ENCODE data around the gene ORC1.
"Not testable (repeated sequence)": the region's sequence is repeated elsewhere in the genome, so short reads cannot be mapped to it uniquely, and the experiment has no call there.

Gene ORC1

DNA sequence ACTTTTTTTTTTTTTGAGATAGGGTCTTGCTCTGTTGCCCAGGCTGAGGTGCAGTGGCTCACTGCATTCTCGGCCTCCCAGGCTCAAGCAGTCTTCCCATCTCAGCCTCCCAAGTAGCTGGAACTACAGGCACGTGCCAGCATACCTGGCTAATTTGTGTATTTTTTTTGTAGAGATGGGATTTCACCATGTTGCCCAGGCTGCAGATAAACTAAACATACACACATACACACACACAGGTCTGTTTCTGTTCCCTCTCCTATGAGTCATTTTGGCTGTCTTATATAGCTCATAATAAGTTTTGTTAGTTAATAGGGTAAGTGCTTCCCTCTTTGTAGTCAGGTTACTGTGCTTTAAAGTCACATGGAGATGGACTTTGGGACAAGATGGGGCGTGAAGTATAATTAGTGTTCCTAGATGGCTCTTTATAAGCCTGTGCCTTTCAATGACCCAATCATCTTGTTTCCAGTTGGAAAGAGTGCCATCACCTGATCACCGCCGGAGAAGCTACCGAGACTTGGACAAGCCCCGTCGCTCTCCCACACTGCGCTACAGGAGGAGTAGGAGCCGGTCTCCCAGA lies 9.3 kb upstream of the ORC1 start:
- ATAC-seq (no peak), DNase-seq (no peak)
- no peak overlapping the region for H3K4me3 Mint-ChIP-seq
- H3K9me3 Mint-ChIP-seq: no peaks in the 10 kb centered on the region
- peaks cover 14% of the 10 kb centered on the region for H3K4me1 Mint-ChIP-seq
- H3K27me3 Mint-ChIP-seq: no peaks in the 10 kb centered on the region
- peak overlapping the region in 1 of 2 donors; percentile 48 for H3K27ac Mint-ChIP-seq

DNA sequence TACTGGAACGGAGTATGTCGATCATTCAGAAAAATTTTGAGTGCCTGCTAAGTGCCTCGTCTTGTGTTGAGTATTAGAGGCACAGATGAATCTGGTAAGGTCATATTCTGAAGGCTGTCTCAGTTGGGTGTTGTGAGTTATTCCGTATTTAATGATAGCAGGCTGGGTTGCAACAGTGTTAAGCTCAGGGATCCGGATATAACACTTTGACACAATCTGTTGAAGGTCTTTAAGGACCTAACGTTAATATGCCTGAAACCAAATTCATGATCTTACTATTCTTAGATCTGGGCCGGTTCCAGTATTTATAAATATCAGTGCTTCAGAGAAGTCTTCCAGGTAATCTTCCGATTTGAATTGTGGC lies 734 bp upstream of the ORC1 start:
- Mint-ChIP-seq H3K4me3 (peak overlapping the region; percentile 99), H3K9me3 (no peaks in the 10 kb centered on the region), H3K27ac (peak overlapping the region; percentile 98 to 99), H3K4me1 (peaks cover 58% of the 10 kb centered on the region), H3K27me3 (no peaks in the 10 kb centered on the region)
- DNase-seq (no peak), ATAC-seq (no peak)

DNA sequence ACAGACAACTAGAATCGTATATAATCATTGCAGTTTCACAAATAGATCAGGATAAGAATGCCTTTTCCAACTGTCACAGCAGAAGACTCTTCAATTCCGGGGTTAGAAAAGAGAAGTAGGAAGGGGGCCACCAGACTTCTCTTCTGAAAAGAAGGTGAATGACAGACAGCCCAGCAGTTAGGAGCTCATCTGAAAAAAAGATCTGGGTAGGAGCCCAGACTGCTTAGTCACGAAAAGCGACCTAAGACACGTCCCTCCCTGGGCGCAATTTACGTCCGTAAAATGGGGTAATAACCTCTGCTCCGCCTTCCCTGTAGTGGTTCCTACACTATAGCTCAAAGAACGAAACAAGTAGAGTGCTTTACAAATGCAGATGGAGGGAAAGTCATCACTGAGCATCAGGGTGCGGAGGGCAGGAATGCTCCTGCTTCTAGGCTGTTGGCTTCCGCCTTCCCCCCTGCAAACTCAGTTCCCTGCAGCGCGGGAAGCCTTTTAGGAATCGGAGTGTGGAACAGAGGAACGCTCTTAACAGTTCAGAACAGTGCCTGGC lies 582 bp downstream of the ORC1 start:
- peak; percentile 64 for ATAC-seq
- Mint-ChIP-seq H3K9me3 (no peaks in the 10 kb centered on the region), H3K4me1 (peaks cover 53% of the 10 kb centered on the region), H3K27ac (peak overlapping the region; percentile 98 to 99), H3K4me3 (peak overlapping the region; percentile 99), H3K27me3 (no peaks in the 10 kb centered on the region)
- peak; percentile 41 to 60 for DNase-seq

DNA sequence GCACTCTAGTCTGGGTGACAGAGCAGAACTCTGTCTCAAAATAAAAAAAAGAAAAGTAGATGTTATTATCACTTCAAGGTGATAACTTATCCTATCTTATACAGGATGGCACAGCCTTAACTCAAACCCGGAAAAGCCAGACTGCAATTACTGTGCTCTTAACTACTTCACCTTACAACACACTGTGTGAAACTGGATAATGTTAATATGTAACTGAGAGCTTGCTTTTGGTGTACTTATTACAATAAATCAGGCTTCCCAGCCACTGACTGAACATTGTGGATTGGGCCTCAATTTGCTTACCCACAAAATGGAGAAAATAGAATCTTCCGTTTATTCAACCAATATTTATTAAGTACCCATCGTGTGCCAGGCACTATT lies 1.4 kb downstream of the ORC1 start:
- ATAC-seq: no peak
- Mint-ChIP-seq H3K4me1 (peaks cover 51% of the 10 kb centered on the region), H3K27me3 (no peaks in the 10 kb centered on the region), H3K27ac (no peak overlapping the region), H3K9me3 (no peaks in the 10 kb centered on the region), H3K4me3 (peak overlapping the region; percentile 99)
- no peak for DNase-seq

DNA sequence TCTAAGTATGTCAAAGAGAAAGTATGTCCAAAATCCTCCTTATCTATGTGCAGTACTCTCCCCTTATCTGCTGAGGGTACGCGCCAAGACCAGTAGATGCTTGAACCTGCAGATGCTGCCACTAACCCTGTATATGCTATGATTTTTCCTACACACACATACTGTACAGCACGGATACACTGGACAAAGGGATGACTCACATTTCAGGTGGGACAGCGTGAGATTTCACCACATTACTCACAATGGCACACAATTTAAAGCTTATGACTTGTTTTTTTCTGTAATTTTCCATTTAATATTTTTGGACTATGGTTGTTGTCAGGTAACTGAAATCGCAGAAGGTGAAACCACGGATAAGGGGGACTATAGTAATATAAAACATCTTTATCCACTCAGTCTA lies 4.1 kb downstream of the ORC1 start:
- H3K9me3 Mint-ChIP-seq: no peaks in the 10 kb centered on the region
- DNase-seq (no peak), ATAC-seq (no peak)
- peaks cover 32% of the 10 kb centered on the region for H3K4me1 Mint-ChIP-seq
- no peaks in the 10 kb centered on the region for H3K27me3 Mint-ChIP-seq
- no peak overlapping the region for H3K27ac Mint-ChIP-seq
- no peak overlapping the region for H3K4me3 Mint-ChIP-seq

DNA sequence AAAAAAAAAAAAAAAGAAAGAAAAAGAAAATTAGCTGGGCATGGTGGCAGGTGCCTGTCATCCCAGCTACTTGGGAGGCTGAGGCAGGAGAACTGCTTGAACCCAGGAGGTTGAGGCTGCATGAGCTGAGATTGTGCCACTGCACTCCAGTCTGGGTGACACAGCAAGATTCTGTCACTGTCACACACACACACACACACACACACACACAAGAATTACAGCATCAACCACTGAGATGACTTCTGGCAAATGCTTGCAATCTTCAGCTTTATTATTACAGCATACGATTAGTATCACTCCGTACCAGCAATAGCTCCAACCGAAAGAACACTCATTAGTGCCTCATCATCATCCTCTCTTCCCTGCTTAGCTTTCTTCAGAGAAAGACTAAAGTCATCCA lies 4.6 kb downstream of the ORC1 start:
- DNase-seq (no peak), ATAC-seq (no peak)
- Mint-ChIP-seq H3K9me3 (no peaks in the 10 kb centered on the region), H3K27me3 (no peaks in the 10 kb centered on the region), H3K4me3 (no peak overlapping the region), H3K27ac (no peak overlapping the region), H3K4me1 (peaks cover 32% of the 10 kb centered on the region)

DNA sequence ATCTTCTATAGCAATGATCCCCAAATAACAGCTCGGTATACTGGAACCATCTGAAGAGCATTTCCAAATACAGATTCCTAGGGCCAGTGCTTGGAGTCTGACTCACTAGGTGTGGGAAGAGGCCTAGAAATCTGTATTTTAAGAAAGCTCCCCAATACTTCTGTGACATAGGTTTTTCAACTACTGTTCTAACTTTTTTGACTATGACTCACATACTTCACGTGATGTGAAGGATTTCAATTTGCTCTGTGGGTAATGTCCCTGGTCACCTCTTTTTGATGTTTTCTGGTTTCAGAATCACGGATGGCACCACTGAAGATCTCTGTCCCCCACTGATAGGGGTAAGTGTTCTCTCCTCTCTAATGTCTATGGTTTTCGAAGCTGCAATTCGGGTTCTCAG lies 11.0 kb downstream of the ORC1 start:
- Mint-ChIP-seq H3K9me3 (no peaks in the 10 kb centered on the region), H3K27ac (no peak overlapping the region), H3K4me1 (no peaks in the 10 kb centered on the region), H3K4me3 (no peak overlapping the region), H3K27me3 (no peaks in the 10 kb centered on the region)
- no peak for DNase-seq
- ATAC-seq: no peak

DNA sequence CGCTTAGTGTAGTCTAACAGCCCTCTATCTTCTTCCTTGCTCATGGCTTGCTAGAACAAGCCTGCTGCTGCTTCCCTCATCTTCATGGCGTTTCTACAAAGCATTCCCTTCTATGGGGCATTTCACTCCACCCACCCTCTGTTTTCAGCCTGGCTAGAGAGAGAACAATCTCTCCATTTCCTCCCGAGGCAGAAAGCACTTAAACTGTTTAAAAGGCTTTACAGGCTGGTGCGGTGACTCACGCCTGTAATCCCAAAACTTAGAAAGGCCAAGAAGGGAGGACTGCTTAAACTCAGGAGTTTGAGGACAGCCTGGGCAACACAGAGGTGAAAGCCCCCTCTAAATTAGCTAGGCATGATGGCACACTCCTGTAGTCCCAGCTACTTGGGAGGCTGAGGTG lies 17.8 kb downstream of the ORC1 start:
- DNase-seq: no peak
- ATAC-seq: no peak

DNA sequence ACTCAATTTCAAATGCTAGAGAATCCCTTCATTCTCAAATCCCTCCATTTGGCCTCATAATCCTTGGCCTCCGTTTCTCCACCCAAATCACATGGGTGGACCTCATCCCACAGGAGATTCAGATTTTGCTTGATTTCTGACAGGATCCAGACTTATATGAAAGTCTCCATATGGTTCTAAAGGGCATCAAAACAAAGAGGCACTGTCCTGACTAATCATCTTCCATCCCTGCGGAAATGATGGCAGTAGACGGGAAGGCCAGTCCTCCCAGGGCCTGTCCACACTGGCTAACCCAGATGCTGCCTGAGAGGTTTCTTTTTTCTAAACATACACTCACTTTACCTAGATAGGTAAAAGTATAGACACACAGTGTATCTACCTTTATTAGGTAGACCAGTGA lies 18.8 kb downstream of the ORC1 start:
- Mint-ChIP-seq H3K27ac (no peak overlapping the region), H3K4me3 (no peak overlapping the region), H3K9me3 (no peaks in the 10 kb centered on the region), H3K27me3 (no peaks in the 10 kb centered on the region), H3K4me1 (no peaks in the 10 kb centered on the region)
- no peak for ATAC-seq
- no peak for DNase-seq

More for the DNA sequence above, 17.8 kb downstream of the ORC1 start:
- Mint-ChIP-seq H3K4me1 (no peaks in the 10 kb centered on the region), H3K9me3 (no peaks in the 10 kb centered on the region), H3K27me3 (no peaks in the 10 kb centered on the region), H3K27ac (peak overlapping the region in 1 of 2 donors; percentile 37), H3K4me3 (no peak overlapping the region)

DNA sequence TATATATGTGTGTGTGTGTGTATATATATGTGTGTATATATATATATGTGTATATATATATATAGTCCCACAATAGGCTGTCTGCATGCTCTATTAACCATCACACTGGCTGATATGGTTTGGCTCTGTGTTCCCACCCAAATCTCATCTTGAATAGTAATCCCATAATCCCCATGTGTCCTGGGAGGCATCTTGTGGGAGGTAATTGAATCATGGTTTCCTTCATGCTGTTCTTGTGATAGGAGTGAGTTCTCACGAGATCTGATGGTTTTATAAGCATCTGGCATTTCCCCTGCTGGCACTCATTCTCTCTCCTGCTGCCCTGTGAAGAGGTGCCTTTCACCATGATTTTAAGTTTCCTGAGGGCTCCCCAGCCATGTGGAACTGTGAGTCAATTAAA lies 34.4 kb downstream of the ORC1 start:
- H3K4me3 Mint-ChIP-seq, H3K27me3 Mint-ChIP-seq, DNase-seq, H3K9me3 Mint-ChIP-seq, H3K27ac Mint-ChIP-seq, ATAC-seq: not testable (repeated sequence)
- peaks cover 20% of the 10 kb centered on the region for H3K4me1 Mint-ChIP-seq

DNA sequence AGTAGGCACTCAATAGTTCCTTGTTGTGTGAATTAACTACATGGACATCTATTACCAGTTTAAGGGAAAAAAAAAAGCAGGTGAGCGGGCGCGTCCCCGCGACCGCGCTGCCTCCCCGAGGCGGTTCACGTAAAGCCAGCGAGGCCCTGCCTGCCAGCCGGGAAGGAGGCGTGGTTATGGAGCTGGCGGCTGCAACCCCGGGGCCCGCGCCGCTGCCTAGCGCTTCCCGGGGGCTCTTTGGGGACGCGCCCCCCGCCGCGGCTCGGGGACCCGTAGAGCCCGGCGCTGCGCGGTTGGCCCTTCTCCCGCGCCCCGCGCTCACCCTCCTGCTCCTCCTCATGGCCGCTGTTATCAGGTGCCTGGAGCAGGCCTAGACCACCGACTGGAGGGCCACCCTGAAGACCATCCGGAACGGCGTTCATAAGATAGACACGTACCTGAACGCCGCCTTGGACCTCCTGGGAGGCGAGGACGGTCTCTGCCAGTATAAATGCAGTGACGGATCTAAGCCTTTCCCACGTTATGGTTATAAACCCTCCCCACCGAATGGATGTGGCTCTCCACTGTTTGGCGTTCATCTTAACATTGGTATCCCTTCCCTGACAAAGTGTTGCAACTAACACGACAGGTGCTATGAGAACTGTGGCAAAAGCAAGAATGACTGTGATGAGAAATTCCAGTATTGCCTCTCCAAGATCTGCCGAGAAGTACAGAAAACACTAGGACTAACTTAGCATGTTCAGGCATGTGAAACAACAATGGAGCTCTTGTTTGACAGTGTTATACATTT lies 35.6 kb downstream of the ORC1 start:
- peak overlapping the region; percentile 71 to 79 for H3K4me3 Mint-ChIP-seq
- ATAC-seq (peak; percentile 19), DNase-seq (peak; percentile 58 to 71)

DNA sequence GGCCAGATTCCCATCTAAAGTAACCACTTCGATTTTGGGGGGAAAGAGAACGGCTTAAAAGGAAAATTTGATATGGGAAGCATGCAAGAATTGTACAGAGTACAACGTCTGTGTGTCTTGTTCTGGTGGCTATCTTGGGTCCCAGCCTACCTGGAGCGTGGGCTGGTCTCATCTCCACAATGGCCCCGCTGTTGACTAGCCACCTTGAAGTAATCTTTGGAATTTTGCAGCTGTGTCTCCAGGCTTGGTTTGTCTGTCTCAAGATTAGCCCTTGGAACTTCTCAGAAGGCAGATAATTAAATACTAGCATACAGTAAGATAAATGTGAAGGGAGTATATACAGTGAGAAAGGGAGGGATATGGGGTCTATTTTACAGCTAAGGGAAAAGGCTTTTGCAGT lies 37.0 kb downstream of the ORC1 start:
- Mint-ChIP-seq H3K9me3 (no peaks in the 10 kb centered on the region), H3K4me1 (peaks cover 41% of the 10 kb centered on the region), H3K4me3 (peak overlapping the region; percentile 23 to 35), H3K27me3 (no peaks in the 10 kb centered on the region), H3K27ac (no peak overlapping the region)
- ATAC-seq: no peak
- DNase-seq: no peak

More for the DNA sequence above, 35.6 kb downstream of the ORC1 start:
- Mint-ChIP-seq H3K4me1 (peaks cover 32% of the 10 kb centered on the region), H3K9me3 (no peaks in the 10 kb centered on the region), H3K27me3 (no peaks in the 10 kb centered on the region), H3K27ac (peak overlapping the region in 1 of 2 donors; percentile 48)

DNA sequence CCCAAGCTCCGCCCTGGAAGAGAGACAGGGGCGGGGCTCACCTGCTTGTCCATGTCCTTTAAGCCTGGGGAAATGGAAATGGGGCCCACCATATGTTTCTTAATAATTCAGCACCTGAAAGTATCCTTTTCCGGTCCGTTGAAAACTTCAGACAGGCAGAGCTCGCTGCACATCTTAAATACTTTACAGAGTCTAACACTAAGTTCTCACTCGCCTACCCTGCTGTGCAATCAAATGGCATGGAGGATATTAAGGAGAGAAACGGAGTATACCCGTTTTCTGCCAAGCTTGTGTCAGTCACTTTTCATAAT lies 37.8 kb downstream of the ORC1 start:
- Mint-ChIP-seq H3K4me3 (peak overlapping the region; percentile 87 to 95), H3K4me1 (peaks cover 47% of the 10 kb centered on the region), H3K27me3 (no peaks in the 10 kb centered on the region), H3K9me3 (no peaks in the 10 kb centered on the region), H3K27ac (peak overlapping the region; percentile 86 to 87)
- DNase-seq (no peak), ATAC-seq (no peak)

DNA sequence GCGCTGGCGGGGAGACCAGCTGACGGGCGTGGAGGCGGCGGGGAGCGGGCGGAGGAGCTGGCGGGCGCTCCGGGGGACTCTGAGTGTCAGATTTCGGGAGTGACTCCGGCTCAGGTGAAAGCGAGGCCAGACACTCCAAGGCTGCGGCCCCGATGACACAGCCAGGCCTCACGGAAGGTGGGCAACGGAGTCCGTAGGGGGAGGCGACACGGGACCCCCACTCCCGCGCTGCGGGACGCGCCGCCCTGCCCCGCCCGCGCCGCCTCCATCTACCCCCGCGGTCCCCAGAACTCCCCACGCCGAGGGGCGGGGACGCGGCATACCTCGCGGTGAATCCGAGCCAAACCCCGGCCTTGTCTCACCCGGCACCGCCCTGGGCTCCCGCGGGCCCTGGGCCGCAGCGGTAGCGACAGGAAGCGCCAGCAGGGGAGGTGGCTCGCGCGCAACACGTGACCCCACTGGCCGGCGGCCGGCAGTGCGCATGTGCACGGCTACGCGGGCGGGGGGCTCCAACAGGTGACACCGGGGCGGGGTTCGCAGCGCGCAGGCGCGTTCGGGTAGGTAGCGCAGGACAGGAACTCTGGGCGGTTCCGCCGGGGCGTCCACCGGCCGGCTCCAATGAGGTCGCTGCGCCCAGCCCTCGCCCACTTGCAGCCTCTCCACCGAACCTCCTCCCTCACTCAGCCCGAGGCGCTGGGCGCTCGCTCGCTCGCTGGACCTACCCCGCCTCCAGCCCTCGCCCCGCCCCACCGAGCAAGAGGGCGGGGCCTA lies 38.3 kb downstream of the ORC1 start, which contains the start of gene CC2D1B:
TSS of gene CC2D1B (minus strand) at position 460 of the 771 bp plus-strand sequence. CDS start 1,585 bp downstream, outside the sequence.
- no peaks in the 10 kb centered on the region for H3K9me3 Mint-ChIP-seq
- peaks cover 48% of the 10 kb centered on the region for H3K4me1 Mint-ChIP-seq
- ATAC-seq (peak; percentile 95), DNase-seq (peak; percentile 100)
- peak within 1 kb of the TSS; percentile 87 to 95 for H3K4me3 Mint-ChIP-seq
- no peaks in the 10 kb centered on the region for H3K27me3 Mint-ChIP-seq
- H3K27ac Mint-ChIP-seq: peak within 1 kb of the TSS; percentile 95 to 98

DNA sequence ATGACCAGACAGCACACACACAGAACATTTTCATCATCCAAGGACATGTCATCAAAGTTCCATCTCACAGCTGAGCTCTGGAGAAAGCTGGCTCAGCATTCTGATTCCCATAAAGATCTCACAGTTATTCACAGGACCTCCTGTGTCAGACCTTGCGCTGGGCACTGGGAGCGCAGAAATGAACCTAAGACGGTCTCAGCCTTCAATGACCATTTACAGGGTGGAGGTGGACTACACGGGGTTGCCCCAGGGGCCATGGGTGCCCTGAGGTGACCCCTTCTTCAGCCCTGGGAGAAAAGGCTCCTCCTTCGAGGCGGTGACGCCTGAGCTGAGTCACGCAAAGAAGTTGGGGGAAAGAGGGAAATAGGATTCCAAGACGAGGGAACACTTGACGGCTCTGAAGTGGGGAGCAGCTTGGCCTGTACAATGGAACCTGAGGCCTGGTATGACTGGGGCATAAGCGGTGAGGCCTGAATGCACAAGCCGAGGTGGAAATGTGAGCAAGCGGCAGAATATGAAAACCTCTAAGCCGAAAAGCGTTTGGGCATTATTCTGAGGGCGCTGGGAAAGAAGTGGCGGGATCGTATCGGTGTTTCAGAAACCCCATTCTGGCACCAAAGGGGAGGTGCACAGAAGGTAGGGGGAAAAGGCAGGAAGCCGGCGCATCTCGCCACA lies 39.0 kb downstream of the ORC1 start:
- no peaks in the 10 kb centered on the region for H3K27me3 Mint-ChIP-seq
- peak in 1 of 2 donors; percentile 52 for DNase-seq
- H3K27ac Mint-ChIP-seq: peak overlapping the region; percentile 95 to 98
- peak; percentile 0 for ATAC-seq
- H3K9me3 Mint-ChIP-seq: no peaks in the 10 kb centered on the region
- H3K4me1 Mint-ChIP-seq: peaks cover 48% of the 10 kb centered on the region
- peak overlapping the region; percentile 87 to 95 for H3K4me3 Mint-ChIP-seq
